CD14-positive monocyte (primary cell): ENCODE data around the gene HSPG2. TPM values are rescaled to one million over a fixed set of nuclear protein-coding genes. Genes with fewer than 3 reads are reported as not detected.

Source experiments
- DNase-seq, 3 donors: peaks; one replicate each; pipeline ENCODE4 v3.0.0-alpha.2; 2011 to 2022
- H2AFZ ChIP-seq: 2 replicates; pipeline ENCODE4 v1.6.0; 2012; ENCODE audit warnings: mild to moderate bottlenecking, low read depth, low read length, inconsistent platforms; ENCODE audit not compliant: insufficient read depth, poor library complexity, severe bottlenecking
- H3K27ac ChIP-seq, 2 donors: 1 replicate in 1 of 2; 2 replicates in 1 of 2; pipeline ENCODE4 v1.5.1; 2012 to 2013; ENCODE audit warnings: low read length in 2 of 2, control low read depth in 1 of 2, inconsistent platforms in 1 of 2, low read depth in 1 of 2, mild to moderate bottlenecking in 1 of 2
- H3K27me3 ChIP-seq, 2 donors: one replicate each; pipeline versions ENCODE4 v1.6.0 to v1.6.1; 2011 to 2013; ENCODE audit warnings: low read length in 2 of 2; ENCODE audit not compliant: control insufficient read depth in 2 of 2, insufficient read depth in 2 of 2
- H3K36me3 ChIP-seq, 2 donors: replicated peaks in 1 of 2; 1 replicate in 1 of 2; 2 replicates in 1 of 2; pipeline versions ENCODE4 v1.5.1 to v1.6.1; 2012 to 2013; ENCODE audit warnings: low read length in 2 of 2, control low read depth in 1 of 2, inconsistent platforms in 1 of 2, mild to moderate bottlenecking in 1 of 2; ENCODE audit not compliant: insufficient read depth in 2 of 2, control insufficient read depth in 1 of 2
- H3K4me1 ChIP-seq, 2 donors: 1 replicate in 1 of 2; 2 replicates in 1 of 2; pipeline versions ENCODE4 v1.5.1 to v1.6.1; 2012 to 2013; ENCODE audit warnings: low read length in 2 of 2, control low read depth in 1 of 2, inconsistent platforms in 1 of 2, mild to moderate bottlenecking in 1 of 2, moderate library complexity in 1 of 2; ENCODE audit not compliant: insufficient read depth in 2 of 2, control insufficient read depth in 1 of 2
- H3K4me2 ChIP-seq: replicated peaks from 2 replicates; pipeline ENCODE3; 2012; ENCODE audit warnings: low read length, moderate library complexity, mild to moderate bottlenecking; ENCODE audit not compliant: poor library complexity, severe bottlenecking; ENCODE audit errors: extremely low read depth
- H3K4me3 ChIP-seq, 3 experiments: fragments of 200-600 bp in 1 of 3; sonication (generic) in 1 of 3; replicated peaks in 1 of 3; 1 replicate in 2 of 3; 2 replicates in 1 of 3; pipeline ENCODE4 v1.5.1; 2011 to 2013; ENCODE audit warnings: low read length in 3 of 3, mild to moderate bottlenecking in 3 of 3, control low read depth in 2 of 3, low read depth in 2 of 3, inconsistent platforms in 1 of 3, moderate library complexity in 1 of 3
- H3K79me2 ChIP-seq: 2 replicates; pipeline ENCODE4 v1.6.0; 2012; ENCODE audit warnings: mild to moderate bottlenecking, control low read depth, inconsistent platforms, low read length, moderate library complexity; ENCODE audit not compliant: insufficient read depth
- H3K9ac ChIP-seq: 2 replicates; pipeline ENCODE4 v1.6.0; 2017; ENCODE audit warnings: low read length, mild to moderate bottlenecking; ENCODE audit not compliant: insufficient read depth, poor library complexity, severe bottlenecking
- H3K9me3 ChIP-seq, 2 donors: replicated peaks in 1 of 2; 1 replicate in 1 of 2; 2 replicates in 1 of 2; pipeline versions ENCODE4 v1.5.1 to v1.6.1; 2012 to 2013; ENCODE audit warnings: low read length in 2 of 2, control low read depth in 1 of 2; ENCODE audit not compliant: control insufficient read depth in 1 of 2, insufficient read depth in 1 of 2
- H4K20me1 ChIP-seq: 2 replicates; pipeline ENCODE4 v1.6.0; 2012; ENCODE audit warnings: mild to moderate bottlenecking, low read length, control low read depth, moderate library complexity; ENCODE audit not compliant: insufficient read depth
- H3K27ac Mint-ChIP-seq, 7 donors: one replicate each; pipeline ENCODE4 v1.8.0; 2020; ENCODE audit warnings: mild to moderate bottlenecking in 7 of 7, mixed read lengths in 7 of 7, moderate library complexity in 6 of 7, inconsistent platforms in 2 of 7
- H3K27me3 Mint-ChIP-seq, 3 donors: one replicate each; pipeline ENCODE4 v1.8.0; 2021 to 2022; ENCODE audit warnings: low read depth in 3 of 3, mild to moderate bottlenecking in 3 of 3, mixed read lengths in 3 of 3, moderate library complexity in 3 of 3, inconsistent platforms in 1 of 3
- H3K36me3 Mint-ChIP-seq, 2 donors: one replicate each; pipeline ENCODE4 v1.8.0; 2020; ENCODE audit warnings: mixed read lengths in 2 of 2, inconsistent platforms in 1 of 2, mild to moderate bottlenecking in 1 of 2
- H3K4me1 Mint-ChIP-seq: one replicate; pipeline ENCODE4 v1.8.0; 2020; ENCODE audit warnings: mild to moderate bottlenecking, mixed read lengths
- H3K4me3 Mint-ChIP-seq, 2 donors: one replicate each; pipeline ENCODE4 v1.8.0; 2020; ENCODE audit warnings: mild to moderate bottlenecking in 2 of 2, mixed read lengths in 2 of 2, moderate library complexity in 1 of 2
- H3K9me3 Mint-ChIP-seq, 7 donors: one replicate each; pipeline ENCODE4 v1.8.0; 2020 to 2022; ENCODE audit warnings: mixed read lengths in 7 of 7, mild to moderate bottlenecking in 6 of 7, moderate library complexity in 6 of 7, inconsistent platforms in 2 of 7
- WGBS: methylation state at CpG from one replicate; pipeline ENCODE4 v1.1.5; 2013; ENCODE audit warnings: missing lambda C conversion rate; ENCODE audit not compliant: insufficient coverage; 5-methylcytosine and 5-hydroxymethylcytosine counted together
- intact Hi-C, 2 donors: fragments of 100-400 bp; cut with micrococcal nuclease; formaldehyde crosslinking; loops; one replicate each; pipeline versions ENCODE4 v1.15.0 to v1.15.1; 2023
- polyA plus RNA-seq, 3 donors: library from polyadenylated mRNA; depleted of rRNA in 1 of 3; unstranded in 2 of 3; stranded (reverse) in 1 of 3; fragments of 300-500 nt in 2 of 3; fragments of >200 nt in 1 of 3; fragmentation: Illumina TruSeq in 2 of 3; gene quantifications; 1 replicate in 2 of 3; 2 replicates in 1 of 3; pipeline ENCODE4 v1.2.3, GENCODE V29; 2012 to 2021
- TF ChIP-seq, protein P1 (sequence below): fragments of 200-600 bp; IDR thresholded peaks from one replicate; pipeline ENCODE4 v1.8.0; 2022; ENCODE audit warnings: antibody characterized with exemption, mild to moderate bottlenecking

Gene HSPG2
- polyA plus RNA-seq, 3 donors, result 0.44 TPM; not detected in 2

DNA sequence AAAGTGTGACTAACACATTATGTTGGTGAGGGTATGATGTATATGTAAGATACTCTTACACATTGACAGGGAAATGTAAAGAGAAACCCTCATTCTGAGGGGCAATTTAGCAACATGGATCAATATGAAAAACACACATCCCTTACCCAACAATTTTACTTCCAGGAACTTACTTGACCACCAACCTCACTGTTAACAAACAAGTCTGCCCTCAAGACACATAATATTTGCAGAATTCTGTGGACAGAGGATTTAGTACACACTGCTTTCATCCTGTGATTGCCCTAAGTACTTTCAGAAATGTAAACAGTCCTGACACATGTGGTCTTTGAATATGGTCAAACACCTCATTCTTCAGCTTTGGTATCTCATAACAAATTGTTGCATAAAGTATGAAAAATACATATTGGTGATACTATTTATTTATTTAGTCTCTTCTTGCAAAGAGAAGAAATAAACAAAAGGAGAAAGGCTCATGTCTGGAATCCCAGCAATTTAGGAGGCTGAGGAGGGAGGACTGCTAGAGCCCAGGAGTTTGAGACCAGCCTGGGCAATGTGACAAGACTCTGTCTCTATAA is 161.0 kb downstream of the HSPG2 start:
- Mint-ChIP-seq H3K4me3 (no peak overlapping the region), H3K9me3 (peaks cover 0 to 2% (median 0%) of the 10 kb centered on the region in 7 donors), H3K4me1 (peaks cover 74% of the 10 kb centered on the region), H3K27ac (peak overlapping the region; percentile 11 to 77 (median 63)), H3K36me3 (peaks cover 0 to 8% of the 10 kb centered on the region in 2 donors), H3K27me3 (no peaks in the 10 kb centered on the region)
- no peak overlapping the region for H3K4me3 ChIP-seq
- no peak overlapping the region for H3K9ac ChIP-seq
- H3K4me2 ChIP-seq, result no peak overlapping the region
- peaks cover 29% of the 10 kb centered on the region for H4K20me1 ChIP-seq
- intact Hi-C loops, result no loop called here
- no peak for DNase-seq
- no peaks in the 10 kb centered on the region for H3K27me3 ChIP-seq
- TF ChIP-seq, protein P1, sequence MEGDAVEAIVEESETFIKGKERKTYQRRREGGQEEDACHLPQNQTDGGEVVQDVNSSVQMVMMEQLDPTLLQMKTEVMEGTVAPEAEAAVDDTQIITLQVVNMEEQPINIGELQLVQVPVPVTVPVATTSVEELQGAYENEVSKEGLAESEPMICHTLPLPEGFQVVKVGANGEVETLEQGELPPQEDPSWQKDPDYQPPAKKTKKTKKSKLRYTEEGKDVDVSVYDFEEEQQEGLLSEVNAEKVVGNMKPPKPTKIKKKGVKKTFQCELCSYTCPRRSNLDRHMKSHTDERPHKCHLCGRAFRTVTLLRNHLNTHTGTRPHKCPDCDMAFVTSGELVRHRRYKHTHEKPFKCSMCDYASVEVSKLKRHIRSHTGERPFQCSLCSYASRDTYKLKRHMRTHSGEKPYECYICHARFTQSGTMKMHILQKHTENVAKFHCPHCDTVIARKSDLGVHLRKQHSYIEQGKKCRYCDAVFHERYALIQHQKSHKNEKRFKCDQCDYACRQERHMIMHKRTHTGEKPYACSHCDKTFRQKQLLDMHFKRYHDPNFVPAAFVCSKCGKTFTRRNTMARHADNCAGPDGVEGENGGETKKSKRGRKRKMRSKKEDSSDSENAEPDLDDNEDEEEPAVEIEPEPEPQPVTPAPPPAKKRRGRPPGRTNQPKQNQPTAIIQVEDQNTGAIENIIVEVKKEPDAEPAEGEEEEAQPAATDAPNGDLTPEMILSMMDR, result no peak
- H3K27ac ChIP-seq, result peak overlapping the region in 1 of 2 donors; percentile 62
- no peaks in the 10 kb centered on the region for H3K36me3 ChIP-seq
- H3K79me2 ChIP-seq, result peaks cover 100% of the 10 kb centered on the region
- H3K9me3 ChIP-seq, result no peaks in the 10 kb centered on the region
- H3K4me1 ChIP-seq, result peaks cover 61 to 66% of the 10 kb centered on the region in 2 donors
- no peak overlapping the region for H2AFZ ChIP-seq

DNA sequence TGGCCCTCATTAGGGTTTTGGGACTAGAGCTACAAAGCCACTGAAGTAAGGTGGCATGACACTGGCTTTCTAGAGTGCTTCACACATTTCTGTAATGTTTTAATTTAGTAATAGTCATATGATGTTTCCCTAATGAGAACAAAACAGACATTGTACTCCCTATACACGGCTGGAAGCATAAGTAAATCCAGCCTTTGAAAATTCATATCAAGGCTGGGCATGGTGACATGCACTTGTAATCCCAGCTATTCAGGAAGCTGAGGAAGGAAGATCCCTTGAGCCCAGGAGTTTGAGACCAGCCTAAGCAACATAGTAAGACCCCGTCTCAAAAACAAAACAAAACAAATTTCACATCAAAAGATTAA is 161.6 kb downstream of the HSPG2 start:
- H3K9me3 ChIP-seq, result no peaks in the 10 kb centered on the region
- no peak overlapping the region for H2AFZ ChIP-seq
- intact Hi-C loops, result no loop called here
- H3K36me3 ChIP-seq, result no peaks in the 10 kb centered on the region
- no peak overlapping the region for H3K9ac ChIP-seq
- peak overlapping the region; percentile 18 to 83 (median 73) for H3K27ac Mint-ChIP-seq
- no peaks in the 10 kb centered on the region for H3K27me3 Mint-ChIP-seq
- no CpG with 5 or more reads among the region's 2 CpGs for WGBS
- no peak for DNase-seq
- H3K36me3 Mint-ChIP-seq, result peaks cover 0 to 8% of the 10 kb centered on the region in 2 donors
- H3K79me2 ChIP-seq, result peaks cover 100% of the 10 kb centered on the region
- H3K4me1 ChIP-seq, result peaks cover 62 to 66% of the 10 kb centered on the region in 2 donors
- no peak overlapping the region for H3K4me3 ChIP-seq
- H3K4me2 ChIP-seq, result no peak overlapping the region
- H3K4me1 Mint-ChIP-seq, result peaks cover 77% of the 10 kb centered on the region
- TF ChIP-seq, protein P1, result no peak
- H3K4me3 Mint-ChIP-seq, result no peak overlapping the region
- no peaks in the 10 kb centered on the region for H3K27me3 ChIP-seq
- peak overlapping the region in 1 of 2 donors; percentile 62 for H3K27ac ChIP-seq
- H3K9me3 Mint-ChIP-seq, result peaks cover 0 to 2% (median 0%) of the 10 kb centered on the region in 7 donors
- peaks cover 29% of the 10 kb centered on the region for H4K20me1 ChIP-seq
